ENCODE data around the gene LRCH4.

The LRCH4 gene

GRCh38 chr7:100570954-100571828 is 14.7 kb downstream of the LRCH4 start:
- DNase-seq (ENCODE audit: low read depth) = no peak
- no peak for TF ChIP-seq CTCF (IDR thresholded peaks at IDR 0.05; ENCODE audit: low read length, missing control alignments)
- H3K4me3 ChIP-seq (replicated peaks; ENCODE audit: low read depth, low read length) = no peak overlapping the region

- peak overlapping the region; percentile 24 for H3K4me3 ChIP-seq (replicated peaks; ENCODE audit: low read depth, low read length)
- TF ChIP-seq CTCF (IDR thresholded peaks at IDR 0.05; ENCODE audit: low read length, missing control alignments) = peak; percentile 34
- DNase-seq (ENCODE audit: low read depth) = peak; percentile 53
Observed at GRCh38 chr7:100568896-100569844, 16.8 kb downstream of the LRCH4 start.

GRCh38 chr7:100568176-100568895 is 17.6 kb downstream of the LRCH4 start:
- no peak for DNase-seq (ENCODE audit: low read depth)

GRCh38 chr7:100567751-100568175 is 18.2 kb downstream of the LRCH4 start:
- DNase-seq (ENCODE audit: low read depth) = no peak
- no peak overlapping the region for H3K4me3 ChIP-seq (replicated peaks; ENCODE audit: low read depth, low read length)
- no peak for TF ChIP-seq CTCF (IDR thresholded peaks at IDR 0.05; ENCODE audit: low read length, missing control alignments)

More at GRCh38 chr7:100568176-100568895, 17.6 kb downstream of the LRCH4 start:
- no peak for TF ChIP-seq CTCF (IDR thresholded peaks at IDR 0.05; ENCODE audit: low read length, missing control alignments)
- no peak overlapping the region for H3K4me3 ChIP-seq (replicated peaks; ENCODE audit: low read depth, low read length)

- TF ChIP-seq CTCF (IDR thresholded peaks at IDR 0.05; ENCODE audit: low read length, missing control alignments) = no peak
- no peak overlapping the region for H3K4me3 ChIP-seq (replicated peaks; ENCODE audit: low read depth, low read length)
- no peak for DNase-seq (ENCODE audit: low read depth)
Observed at GRCh38 chr7:100567031-100567730, 18.7 kb downstream of the LRCH4 start.

GRCh38 chr7:100566018-100566531 is 19.9 kb downstream of the LRCH4 start:
- no peak for TF ChIP-seq CTCF (IDR thresholded peaks at IDR 0.05; ENCODE audit: low read length, missing control alignments)
- no peak for DNase-seq (ENCODE audit: low read depth)
- no peak overlapping the region for H3K4me3 ChIP-seq (replicated peaks; ENCODE audit: low read depth, low read length)
